Activated naive CD8-positive, alpha-beta T cell (primary cell): ENCODE results near the gene SYNGR3.
"Not testable (repeated sequence)": the region's sequence is repeated elsewhere in the genome, so short reads cannot be mapped to it uniquely, and the experiment has no call there.

ENCODE experiments used
- H3K27ac Mint-ChIP-seq: one replicate; pipeline ENCODE4 v1.8.0; 2021; ENCODE audit warnings: mixed read lengths
- H3K27me3 Mint-ChIP-seq: one replicate; pipeline ENCODE4 v1.8.0; 2021; ENCODE audit warnings: mixed read lengths
- H3K36me3 Mint-ChIP-seq: one replicate; pipeline ENCODE4 v1.8.0; 2021; ENCODE audit warnings: mixed read lengths
- H3K4me1 Mint-ChIP-seq: one replicate; pipeline ENCODE4 v1.8.0; 2021; ENCODE audit warnings: low read depth, mixed read lengths
- H3K4me3 Mint-ChIP-seq: one replicate; pipeline ENCODE4 v1.8.0; 2021; ENCODE audit warnings: mild to moderate bottlenecking, mixed read lengths
- H3K9me3 Mint-ChIP-seq: one replicate; pipeline ENCODE4 v1.8.0; 2021; ENCODE audit warnings: low read depth, mixed read lengths

The SYNGR3 gene

DNA sequence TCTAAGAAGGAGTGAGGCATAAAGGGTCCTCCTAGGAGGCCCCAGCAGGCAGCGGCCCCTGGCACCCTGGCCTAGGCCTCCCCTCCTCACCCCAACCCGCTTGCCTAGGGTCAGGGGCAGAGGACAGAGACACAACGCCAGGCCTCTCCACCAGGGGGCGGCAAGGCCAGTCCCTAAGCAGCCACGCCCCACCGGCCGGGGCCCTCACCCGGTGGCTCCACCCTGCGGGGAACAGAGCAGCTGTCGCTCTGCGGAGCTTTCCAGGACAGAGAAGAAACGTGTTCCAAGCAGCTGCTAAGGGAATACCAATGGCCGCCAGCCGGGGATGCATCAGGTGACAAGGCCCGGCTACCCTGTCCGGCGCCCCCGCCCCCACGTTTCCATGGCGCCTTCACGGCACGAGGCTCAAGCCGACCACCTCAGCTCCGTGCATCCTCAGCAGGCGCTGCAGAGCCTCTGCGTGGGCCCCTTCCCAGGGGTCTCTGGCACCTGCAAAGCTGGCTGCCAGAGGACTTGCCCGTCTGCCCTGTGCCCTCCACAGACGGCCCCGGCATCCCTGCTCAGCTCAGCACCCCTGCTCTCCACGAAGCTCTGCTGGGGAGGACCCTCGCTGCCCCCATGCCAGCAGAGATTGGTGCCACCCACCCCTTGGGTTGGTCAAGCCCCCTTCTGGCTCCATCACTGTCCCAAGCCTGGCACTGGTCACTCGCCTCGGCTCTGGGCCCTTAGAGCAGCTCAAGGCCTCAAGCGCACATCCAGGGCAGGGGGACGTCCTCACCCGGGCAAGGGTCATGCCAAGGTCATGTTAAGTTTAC is 14.3 kb downstream of the SYNGR3 start:
- H3K36me3 Mint-ChIP-seq, result peaks cover 5% of the 10 kb centered on the region
- H3K4me1 Mint-ChIP-seq, result peaks cover 35% of the 10 kb centered on the region
- no peaks in the 10 kb centered on the region for H3K27me3 Mint-ChIP-seq
- no peaks in the 10 kb centered on the region for H3K9me3 Mint-ChIP-seq
- no peak overlapping the region for H3K27ac Mint-ChIP-seq
- no peak overlapping the region for H3K4me3 Mint-ChIP-seq

DNA sequence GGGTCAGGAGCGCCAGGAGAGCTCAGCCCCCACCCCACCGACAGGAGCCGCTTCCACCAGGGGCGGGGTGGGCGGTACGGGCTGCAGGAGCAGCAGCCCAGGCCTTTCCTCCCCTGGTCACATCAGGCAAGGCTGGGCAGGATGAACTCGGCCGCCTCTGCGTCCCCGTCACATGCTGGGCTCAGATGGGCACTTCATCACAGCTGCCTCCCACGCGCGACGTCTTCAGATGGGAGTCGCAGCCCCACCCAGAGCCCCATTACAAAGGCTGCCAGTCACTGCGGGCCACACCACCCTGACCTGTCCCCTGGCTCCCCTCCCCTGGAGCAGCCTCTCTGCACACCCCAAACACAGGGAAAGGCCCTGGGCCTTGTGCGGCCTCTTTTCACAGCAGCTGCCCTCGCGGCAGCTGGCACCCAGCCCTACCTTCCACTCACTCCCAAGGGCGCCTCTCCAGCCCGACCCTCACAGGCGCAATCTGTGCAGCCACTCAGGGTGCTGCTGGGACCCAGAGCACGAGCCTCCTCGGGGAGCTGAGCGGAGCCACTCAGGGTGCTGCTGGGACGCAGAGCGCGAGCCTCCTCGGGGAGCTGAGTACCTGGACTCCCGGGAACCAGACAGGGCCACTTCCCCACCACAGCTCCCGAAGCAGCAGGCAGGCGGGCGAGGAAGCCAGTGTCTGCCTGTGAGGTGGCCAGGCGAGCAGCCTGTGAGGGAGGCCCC is 15.2 kb downstream of the SYNGR3 start:
- Mint-ChIP-seq H3K9me3 (no peaks in the 10 kb centered on the region), H3K36me3 (peaks cover 5% of the 10 kb centered on the region), H3K27me3 (no peaks in the 10 kb centered on the region), H3K4me1 (peaks cover 35% of the 10 kb centered on the region), H3K27ac (no peak overlapping the region), H3K4me3 (no peak overlapping the region)

DNA sequence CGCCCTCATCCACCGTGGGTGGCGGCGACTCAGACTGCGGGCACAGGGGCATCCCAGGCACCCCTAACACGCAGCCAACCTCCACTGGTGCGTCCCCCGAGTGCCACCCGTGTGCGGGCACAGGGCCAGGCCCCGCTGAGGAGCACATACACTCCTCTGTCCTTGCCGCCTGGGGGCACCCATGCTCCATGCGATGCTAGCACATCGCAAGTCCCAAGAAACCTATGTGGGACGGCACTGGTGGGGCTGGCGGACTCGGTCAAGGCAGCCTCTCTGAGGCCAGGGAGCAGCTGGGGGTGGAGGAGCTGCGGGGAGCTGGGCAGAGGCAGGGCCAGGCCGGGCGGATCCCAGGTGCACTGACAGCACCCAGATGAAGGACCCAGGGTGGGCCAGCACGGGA is 15.9 kb downstream of the SYNGR3 start:
- H3K27ac Mint-ChIP-seq, result no peak overlapping the region
- no peaks in the 10 kb centered on the region for H3K9me3 Mint-ChIP-seq
- H3K4me1 Mint-ChIP-seq, result peaks cover 40% of the 10 kb centered on the region
- H3K27me3 Mint-ChIP-seq, result no peaks in the 10 kb centered on the region
- H3K4me3 Mint-ChIP-seq, result peak overlapping the region; percentile 63
- H3K36me3 Mint-ChIP-seq, result peaks cover 5% of the 10 kb centered on the region

DNA sequence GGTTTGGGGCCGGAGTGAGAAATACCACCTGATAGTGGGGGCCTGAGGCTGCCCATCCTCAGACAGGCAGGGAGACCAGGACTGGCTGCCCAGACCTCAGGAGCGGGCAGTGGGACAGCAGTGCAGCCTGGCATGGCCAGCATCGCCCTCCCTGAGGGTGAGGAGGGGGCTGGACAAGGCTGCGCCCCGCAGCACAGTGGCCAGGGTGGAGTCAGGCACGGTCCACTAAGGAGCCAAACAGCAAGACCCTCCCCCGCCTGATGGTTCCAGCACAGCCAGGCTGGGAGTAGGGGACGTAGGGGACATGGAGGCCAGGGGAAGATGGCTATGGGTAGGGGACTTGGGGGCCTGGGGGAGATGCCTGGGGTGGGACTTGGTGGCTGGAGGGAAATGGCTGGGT is 16.5 kb downstream of the SYNGR3 start:
- Mint-ChIP-seq H3K27me3 (no peaks in the 10 kb centered on the region), H3K4me1 (peaks cover 40% of the 10 kb centered on the region), H3K36me3 (peaks cover 5% of the 10 kb centered on the region), H3K9me3 (no peaks in the 10 kb centered on the region), H3K27ac (no peak overlapping the region), H3K4me3 (peak overlapping the region; percentile 67)

DNA sequence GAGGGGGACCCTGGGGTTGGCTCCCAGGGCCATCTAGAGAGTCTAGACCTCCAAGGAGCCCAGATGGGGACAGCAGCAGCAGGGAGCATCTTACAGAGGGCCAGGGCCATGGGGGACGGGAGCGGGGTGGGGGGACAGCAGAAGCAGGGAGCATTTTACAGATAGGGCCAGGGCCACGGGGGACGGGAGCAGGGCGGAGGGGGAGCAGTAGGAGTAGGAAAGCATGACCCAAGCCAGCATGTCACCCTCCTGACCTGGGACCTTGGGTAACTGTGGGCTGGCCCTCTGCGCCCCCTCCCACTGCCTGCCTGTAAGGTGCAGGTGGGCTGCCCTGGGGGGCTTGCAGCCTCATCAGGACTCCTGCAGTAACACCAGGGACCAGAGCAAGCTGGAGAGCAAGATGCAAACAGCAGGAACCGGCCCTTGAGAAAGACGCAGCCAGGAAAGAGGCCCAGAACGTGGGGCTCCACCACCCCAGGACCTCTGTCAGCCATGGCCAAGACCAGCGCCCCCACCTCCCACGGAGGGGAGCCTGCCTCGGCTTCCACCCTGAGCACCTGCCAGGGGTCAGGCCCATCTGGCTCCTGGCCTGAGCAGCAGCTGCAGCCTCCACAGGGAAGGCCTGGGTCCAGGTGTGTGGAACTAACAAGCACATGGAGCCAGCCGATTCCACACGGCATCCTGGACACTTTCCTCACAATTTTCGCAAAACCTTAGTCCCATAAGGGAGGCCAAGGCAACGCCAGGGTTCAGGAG is 17.5 kb downstream of the SYNGR3 start:
- peaks cover 40% of the 10 kb centered on the region for H3K4me1 Mint-ChIP-seq
- H3K27ac Mint-ChIP-seq, result peak overlapping the region; percentile 90

DNA sequence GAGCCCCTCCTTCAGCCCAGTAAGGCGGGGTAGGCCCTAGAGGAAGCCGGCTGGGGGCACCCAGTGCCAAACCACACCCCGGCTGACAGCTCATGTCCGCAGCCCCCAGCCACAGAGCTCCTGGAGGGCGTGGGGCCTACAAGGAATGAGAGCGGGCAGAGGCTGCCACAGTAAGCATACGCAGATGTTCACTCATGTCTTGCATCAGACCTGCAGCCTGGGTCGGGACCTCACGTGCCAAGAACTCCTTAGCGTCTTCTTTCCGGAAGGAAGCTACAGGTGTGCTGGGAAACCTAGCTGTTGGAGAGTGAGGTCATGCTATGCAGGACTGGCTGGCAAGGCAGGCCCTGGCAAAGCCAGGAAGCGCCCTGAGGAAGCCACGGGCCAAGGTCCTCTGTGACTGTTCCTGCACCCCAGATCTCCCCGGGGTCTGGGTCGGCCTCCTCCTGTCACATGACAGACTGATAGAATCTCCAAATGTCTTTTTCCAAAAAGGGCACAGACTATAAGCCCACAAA is 18.3 kb downstream of the SYNGR3 start:
- Mint-ChIP-seq H3K27ac (peak overlapping the region; percentile 90), H3K36me3 (peaks cover 3% of the 10 kb centered on the region), H3K4me3 (peak overlapping the region; percentile 93), H3K9me3 (no peaks in the 10 kb centered on the region), H3K27me3 (no peaks in the 10 kb centered on the region), H3K4me1 (peaks cover 39% of the 10 kb centered on the region)

More for the DNA sequence above, 17.5 kb downstream of the SYNGR3 start:
- H3K9me3 Mint-ChIP-seq, result no peaks in the 10 kb centered on the region
- peak overlapping the region; percentile 93 for H3K4me3 Mint-ChIP-seq
- peaks cover 5% of the 10 kb centered on the region for H3K36me3 Mint-ChIP-seq
- no peaks in the 10 kb centered on the region for H3K27me3 Mint-ChIP-seq

DNA sequence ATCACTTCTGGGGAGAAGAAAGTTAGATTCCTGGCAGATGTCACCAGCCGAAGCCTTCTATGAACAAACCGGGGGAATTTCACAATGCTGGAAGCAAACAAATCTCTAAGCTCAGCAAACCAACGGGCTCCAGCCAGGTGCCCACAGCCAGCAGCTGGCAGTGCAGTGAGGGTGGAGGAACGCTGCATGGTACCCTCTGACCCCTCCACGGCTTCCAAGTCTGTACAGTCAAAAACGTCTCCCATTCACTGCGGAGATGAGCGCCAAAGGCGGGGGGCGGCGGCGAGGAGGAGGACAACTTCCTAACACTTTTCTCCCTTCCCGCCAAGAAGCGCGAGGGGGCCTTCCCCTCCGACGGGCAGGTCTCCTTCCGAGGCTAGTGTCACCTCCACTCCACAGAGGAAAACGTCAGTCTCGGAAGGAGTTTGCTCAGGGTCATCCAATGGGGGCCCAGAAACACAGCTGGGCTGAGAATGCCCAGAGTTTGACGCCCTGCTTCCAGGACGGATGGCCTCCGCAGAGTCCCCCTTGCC is 18.9 kb downstream of the SYNGR3 start:
- H3K36me3 Mint-ChIP-seq, result peaks cover 3% of the 10 kb centered on the region
- no peaks in the 10 kb centered on the region for H3K27me3 Mint-ChIP-seq
- peak overlapping the region; percentile 90 for H3K27ac Mint-ChIP-seq
- H3K9me3 Mint-ChIP-seq, result no peaks in the 10 kb centered on the region
- H3K4me1 Mint-ChIP-seq, result peaks cover 39% of the 10 kb centered on the region
- peak overlapping the region; percentile 93 for H3K4me3 Mint-ChIP-seq

DNA sequence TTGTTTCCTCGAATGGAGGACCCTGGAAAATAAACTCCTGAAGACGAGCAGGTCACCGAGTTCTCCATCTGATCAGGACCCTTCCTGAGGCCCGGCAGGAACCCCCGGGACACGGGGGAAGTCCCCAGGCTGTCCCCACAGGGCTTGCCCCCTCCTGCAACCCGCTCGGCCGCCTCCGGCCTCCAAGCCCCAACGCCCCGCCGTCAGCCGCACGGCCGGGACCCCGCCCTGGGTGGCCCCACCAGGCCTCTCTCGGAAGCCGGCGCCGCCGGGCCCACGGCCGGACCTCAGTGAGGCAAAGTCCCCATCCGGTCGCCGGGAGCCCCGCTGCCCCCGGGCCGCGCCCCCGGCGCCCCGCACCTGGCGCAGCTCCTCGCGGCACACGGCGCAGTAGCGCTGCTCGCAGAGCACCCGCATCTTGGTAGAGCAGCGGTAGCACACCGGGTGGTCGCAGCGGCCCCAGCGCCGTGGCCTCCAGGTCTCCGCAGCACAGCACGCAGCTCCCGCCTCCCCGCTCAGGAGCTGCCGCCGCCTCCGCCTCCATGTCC is 19.5 kb downstream of the SYNGR3 start:
- Mint-ChIP-seq H3K36me3 (peaks cover 3% of the 10 kb centered on the region), H3K27ac (peak overlapping the region; percentile 90), H3K27me3 (no peaks in the 10 kb centered on the region), H3K4me1 (peaks cover 39% of the 10 kb centered on the region), H3K9me3 (no peaks in the 10 kb centered on the region), H3K4me3 (peak overlapping the region; percentile 93)

DNA sequence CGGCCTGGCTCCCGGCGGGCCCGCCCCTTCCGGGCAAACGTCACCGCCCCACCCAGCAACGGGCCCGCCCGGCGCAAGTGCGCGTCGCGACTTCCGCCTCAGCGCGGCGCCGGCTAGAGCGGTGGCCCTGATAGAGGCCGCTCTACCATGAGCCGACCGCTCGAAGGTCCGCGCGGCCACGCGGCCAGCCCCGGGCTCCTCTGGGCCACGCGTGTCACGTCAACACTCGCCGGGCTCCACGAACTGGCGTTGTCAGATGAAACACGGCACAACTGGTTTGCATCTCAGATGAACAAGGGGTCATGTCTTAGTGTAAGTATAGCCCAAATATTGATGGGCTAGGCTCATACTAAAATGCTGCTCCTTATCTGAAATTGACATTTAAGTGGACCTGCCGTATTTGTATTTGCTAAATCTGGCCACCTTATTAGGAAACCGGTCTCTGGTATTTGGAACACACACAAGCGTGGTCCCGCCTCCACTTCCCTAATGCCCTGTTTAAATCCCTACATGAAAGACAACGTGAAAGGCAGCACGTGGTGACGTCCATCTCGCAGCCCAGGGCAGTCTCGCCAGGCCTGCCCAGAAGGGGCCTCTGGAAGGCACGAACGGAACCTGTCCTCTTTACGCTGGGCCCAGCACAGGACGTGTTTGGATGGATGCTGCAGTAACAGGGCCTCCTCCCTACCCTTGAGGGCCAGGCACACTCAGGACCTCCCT is 20.2 kb downstream of the SYNGR3 start, which contains the start of gene ZNF598:
Gene ZNF598 (minus strand): TSS at position 31 of the 720 bp plus-strand sequence.
- Mint-ChIP-seq H3K4me3 (peak within 1 kb of the TSS; percentile 96), H3K27ac (peak within 1 kb of the TSS; percentile 98), H3K36me3 (peaks cover 3% of the 10 kb centered on the region), H3K9me3 (no peaks in the 10 kb centered on the region), H3K4me1 (peaks cover 37% of the 10 kb centered on the region), H3K27me3 (no peaks in the 10 kb centered on the region)

DNA sequence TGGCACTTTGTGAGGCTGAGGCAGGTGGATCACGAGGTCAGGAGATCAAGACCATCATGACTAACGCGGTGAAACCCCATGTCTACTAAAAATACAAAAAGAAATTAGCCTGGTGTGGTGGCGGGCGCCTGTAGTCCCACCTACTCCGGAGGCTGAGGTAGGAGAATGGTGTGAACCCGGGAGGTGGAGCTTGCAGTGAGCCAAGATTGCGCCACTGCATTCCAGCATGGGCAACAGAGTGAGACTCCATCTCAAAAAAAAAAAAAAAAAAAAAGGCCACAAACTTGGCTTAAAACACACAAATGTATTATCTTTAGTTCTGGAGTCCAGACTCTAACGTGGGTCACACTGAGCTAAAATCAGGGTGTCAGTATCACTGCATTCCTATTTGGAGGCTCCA is 22.0 kb downstream of the SYNGR3 start:
- H3K27me3 Mint-ChIP-seq, H3K9me3 Mint-ChIP-seq, H3K36me3 Mint-ChIP-seq, H3K27ac Mint-ChIP-seq: not testable (repeated sequence)
- H3K4me1 Mint-ChIP-seq, result peaks cover 24% of the 10 kb centered on the region
- peak overlapping the region; percentile 38 for H3K4me3 Mint-ChIP-seq

DNA sequence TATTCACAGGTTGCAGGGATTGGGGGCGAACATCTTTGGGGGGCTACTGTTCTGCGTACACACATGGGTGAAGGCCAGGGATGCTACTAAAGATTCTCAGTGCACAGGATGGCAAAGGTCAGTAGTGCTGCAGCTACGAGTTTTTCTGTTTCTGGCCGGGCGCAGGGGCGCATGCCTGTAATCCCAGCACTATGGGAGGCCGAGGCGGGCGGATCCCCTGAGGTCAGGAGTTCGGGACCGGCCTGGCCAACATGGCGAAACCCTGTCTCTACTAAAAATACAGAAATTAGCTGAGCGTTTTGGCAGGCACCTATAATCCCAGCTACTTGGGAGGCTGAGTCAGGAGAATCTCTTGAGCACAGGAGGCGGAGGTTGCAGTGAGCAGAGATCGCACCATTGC is 23.8 kb downstream of the SYNGR3 start:
- H3K36me3 Mint-ChIP-seq, result peaks cover under 1% of the 10 kb centered on the region
- H3K9me3 Mint-ChIP-seq, result no peaks in the 10 kb centered on the region

DNA sequence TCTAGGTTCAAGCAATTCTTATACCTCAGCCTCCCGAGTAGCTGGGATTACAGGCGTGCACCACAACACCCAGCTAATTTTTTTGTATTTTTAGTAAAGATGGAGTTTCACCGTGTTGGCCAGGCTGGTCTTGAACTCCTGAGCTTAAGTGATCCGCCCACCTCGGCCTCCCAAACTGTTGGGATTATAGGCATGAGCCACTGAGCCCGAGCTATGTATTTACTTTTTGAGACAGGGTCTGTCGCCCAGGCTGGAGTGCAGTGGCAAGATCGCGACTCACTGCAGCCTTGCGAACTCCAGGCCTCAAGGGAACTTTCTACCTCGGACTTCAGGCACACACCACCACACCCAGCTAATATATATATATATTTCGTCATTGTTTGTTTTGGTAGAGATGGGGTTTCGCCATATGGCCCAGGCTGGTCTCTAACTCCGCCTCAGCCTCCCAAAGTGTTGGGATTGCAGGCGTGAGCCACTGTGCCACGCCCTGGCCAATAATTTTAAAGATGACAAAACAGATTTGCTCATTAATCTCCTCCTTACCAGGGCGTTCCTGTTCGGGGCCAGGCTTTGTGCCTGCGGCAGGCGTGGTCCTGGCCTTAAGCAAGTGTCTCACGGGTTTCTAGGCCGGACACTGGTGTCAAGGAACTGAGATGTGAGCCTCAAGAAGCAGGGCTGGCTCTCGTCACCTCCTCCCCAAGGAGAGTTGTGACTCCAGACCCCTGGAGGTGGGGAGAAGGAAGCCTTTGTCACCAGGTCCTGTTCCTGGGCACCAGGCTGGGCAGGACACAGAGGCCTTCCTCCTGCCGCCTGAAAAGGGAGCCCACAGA is 25.6 kb downstream of the SYNGR3 start:
- Mint-ChIP-seq H3K4me3 (no peak overlapping the region), H3K9me3 (no peaks in the 10 kb centered on the region), H3K4me1 (peaks cover 4% of the 10 kb centered on the region), H3K27ac (no peak overlapping the region), H3K27me3 (no peaks in the 10 kb centered on the region), H3K36me3 (no peaks in the 10 kb centered on the region)

More for the DNA sequence above, 23.8 kb downstream of the SYNGR3 start:
- H3K27ac Mint-ChIP-seq, result no peak overlapping the region
- H3K4me3 Mint-ChIP-seq, result no peak overlapping the region
- H3K4me1 Mint-ChIP-seq, result peaks cover 10% of the 10 kb centered on the region
- H3K27me3 Mint-ChIP-seq, result no peaks in the 10 kb centered on the region

DNA sequence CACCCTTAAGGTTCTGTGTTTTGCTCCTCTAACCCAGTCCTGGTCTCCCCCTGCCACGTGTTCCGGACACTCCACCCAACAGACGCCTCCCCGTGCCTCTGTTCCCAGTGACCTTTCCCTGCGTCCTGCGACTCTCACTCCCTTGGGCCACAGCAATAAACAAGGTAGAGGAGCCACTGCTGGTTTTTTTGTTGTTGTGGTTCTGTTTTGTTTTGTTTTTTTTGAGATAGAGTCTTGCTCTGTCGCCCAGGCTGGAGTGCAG is 26.1 kb downstream of the SYNGR3 start:
- Mint-ChIP-seq H3K9me3 (no peaks in the 10 kb centered on the region), H3K27ac (no peak overlapping the region), H3K36me3 (no peaks in the 10 kb centered on the region), H3K4me1 (peaks cover 5% of the 10 kb centered on the region), H3K4me3 (no peak overlapping the region), H3K27me3 (no peaks in the 10 kb centered on the region)
